K562 (cell line): ENCODE data around the gene NAXD. TPM values are rescaled to one million over a fixed set of nuclear protein-coding genes. Genes with fewer than 3 reads are reported as not detected.

Experiments used
- ATAC-seq: fragments of 200-7000 bp; cut with Tn5 transposase; 3 replicates; pipeline ENCODE4 v1.9.1; 2020; ENCODE audit warnings: moderate library complexity
- BruUV-seq: library from RNA; stranded (reverse); fragments of 400-500 nt; replicated peaks from 2 replicates; lab custom pipeline; 2021; lab: Mats Ljungman, UMichigan
- CTCF ChIA-PET: fragments of 300-600 bp; formaldehyde crosslinking; extraction: SDS; loops from one replicate; lab custom pipeline; 2021; ENCODE audit warnings: low intra/inter-chr PET ratio; lab: Yijun Ruan, JAX
- POLR2A ChIA-PET: fragments of 300-600, 350-650 bp; sonication (Branson Sonifier 250); formaldehyde crosslinking; extraction: SDS; loops from one replicate; lab custom pipeline; 2021; ENCODE audit warnings: antibody characterized with exemption, inconsistent platforms; lab: Yijun Ruan, JAX
- DNase-seq, 4 experiments: peaks; one replicate each; pipeline versions ENCODE4 v3.0.0 to v3.0.0-alpha.2; 2011 to 2018; ENCODE audit warnings: low spot score in 3 of 4, mixed read lengths in 3 of 4; ENCODE audit errors: extremely low read depth in 1 of 4
- FAIRE-seq: peaks from 2 replicates; lab custom pipeline; 2011; peaks lifted over from hg19 to GRCh38; lab: Jason Lieb, UNC
- H2AFZ ChIP-seq: 2 replicates; pipeline ENCODE4 v1.6.0; 2011; ENCODE audit warnings: low read depth, low read length, control low read depth, inconsistent platforms
- H3K27ac ChIP-seq: fragments of 200-600 bp; 3 replicates; pipeline ENCODE4 v1.8.0; 2011; ENCODE audit warnings: low read depth, mild to moderate bottlenecking, control low read depth, inconsistent platforms, low read length, moderate library complexity, mixed read lengths; ENCODE audit errors: extremely low read depth
- H3K27me3 ChIP-seq, 2 experiments: fragments of 300-600 bp in 1 of 2; 2 replicates in 1 of 2; 3 replicates in 1 of 2; pipeline versions ENCODE4 v1.6.0 to v1.8.0; 2011; ENCODE audit warnings: inconsistent platforms in 2 of 2, low read length in 2 of 2, mild to moderate bottlenecking in 1 of 2, mixed read lengths in 1 of 2, moderate library complexity in 1 of 2; ENCODE audit not compliant: control insufficient read depth in 2 of 2, insufficient read depth in 2 of 2
- H3K36me3 ChIP-seq: fragments of 300-600 bp; 3 replicates; pipeline ENCODE4 v1.8.0; 2011; ENCODE audit warnings: mild to moderate bottlenecking, low read length, inconsistent platforms; ENCODE audit not compliant: control insufficient read depth, insufficient read depth
- H3K4me1 ChIP-seq, 2 experiments: fragments of 200-600 bp in 1 of 2; replicated peaks in 1 of 2; 2 replicates in 1 of 2; 3 replicates in 1 of 2; pipeline versions ENCODE4 v1.5.1 to v1.8.0; 2011; ENCODE audit warnings: inconsistent platforms in 2 of 2, low read length in 2 of 2, mild to moderate bottlenecking in 1 of 2, mixed read lengths in 1 of 2, moderate library complexity in 1 of 2; ENCODE audit not compliant: control insufficient read depth in 2 of 2, insufficient read depth in 2 of 2
- H3K4me2 ChIP-seq: 2 replicates; pipeline ENCODE4 v1.6.1; 2011; ENCODE audit warnings: low read length, control low read depth, inconsistent platforms, mixed read lengths; ENCODE audit not compliant: insufficient read depth
- H3K4me3 ChIP-seq: fragments of 200-600 bp; sonication (generic), shearing (Covaris generic); 2 replicates; pipeline ENCODE4 v1.5.1; 2016; ENCODE audit warnings: control low read depth, inconsistent platforms
- H3K79me2 ChIP-seq: fragments of 200-600 bp; 3 replicates; pipeline ENCODE4 v1.8.0; 2011; ENCODE audit warnings: low read length, inconsistent platforms; ENCODE audit not compliant: control insufficient read depth, insufficient read depth
- H3K9ac ChIP-seq, 2 experiments: 2 replicates each; pipeline versions ENCODE4 v1.6.0 to v1.6.1; 2011; ENCODE audit warnings: low read depth in 2 of 2, low read length in 2 of 2, control low read depth in 1 of 2, inconsistent platforms in 1 of 2, mild to moderate bottlenecking in 1 of 2, mixed read lengths in 1 of 2; ENCODE audit not compliant: insufficient read depth in 1 of 2
- H3K9me1 ChIP-seq: one replicate; pipeline ENCODE4 v1.6.0; 2011; ENCODE audit warnings: inconsistent platforms, mild to moderate bottlenecking, low read length, moderate library complexity; ENCODE audit not compliant: control insufficient read depth, insufficient read depth
- H3K9me3 ChIP-seq: replicated peaks from 2 replicates; pipeline ENCODE4 v1.5.1; 2011; ENCODE audit warnings: low read depth, low read length, inconsistent platforms; ENCODE audit not compliant: control insufficient read depth, insufficient read depth
- H4K20me1 ChIP-seq: replicated peaks from 2 replicates; pipeline ENCODE4 v1.6.1; 2011; ENCODE audit warnings: low read length, inconsistent platforms, mixed read lengths; ENCODE audit not compliant: control insufficient read depth, insufficient read depth
- MEF2A ChIP-seq: IDR thresholded peaks from 2 replicates; pipeline ENCODE4 v1.6.1; 2011; ENCODE audit warnings: low read depth, mild to moderate bottlenecking, low read length, moderate library complexity; ENCODE audit not compliant: control insufficient read depth
- MXI1 ChIP-seq: IDR thresholded peaks from 2 replicates; pipeline ENCODE4 v1.6.1; 2011; ENCODE audit warnings: low read depth, mild to moderate bottlenecking, improper control_type of control experiment, low read length
- NFXL1 ChIP-seq: fragments of 450-650 bp; formaldehyde crosslinking; IDR thresholded peaks from 2 replicates; pipeline ENCODE4 v1.4.0; 2021; ENCODE audit warnings: mild to moderate bottlenecking
- STAG1 ChIP-seq: sonication (generic); formaldehyde crosslinking; IDR thresholded peaks from 2 replicates; pipeline ENCODE4 v1.5.0; 2020; ENCODE audit warnings: missing genetic modification reagents, borderline replicate concordance
- STAT5B ChIP-seq: fragments of 250-450 bp; sonication (Bioruptor Pico); IDR thresholded peaks from 2 replicates; pipeline ENCODE4 v1.8.0; 2021; ENCODE audit warnings: mild to moderate bottlenecking, inconsistent platforms
- ZBED1 ChIP-seq: IDR thresholded peaks from 2 replicates; pipeline ENCODE4 v1.6.1; 2014
- ZNF263 ChIP-seq: sonication (generic); formaldehyde crosslinking; IDR thresholded peaks from 2 replicates; pipeline ENCODE4 v1.8.0; 2022; ENCODE audit warnings: mild to moderate bottlenecking, missing genetic modification reagents, borderline replicate concordance
- ZNF324 ChIP-seq: fragments of 250-450 bp; sonication (Bioruptor Pico); IDR thresholded peaks from 2 replicates; pipeline ENCODE4 v1.4.0; 2020; ENCODE audit warnings: mild to moderate bottlenecking
- ZNF41 ChIP-seq: fragments of 250-450 bp; sonication (Bioruptor Pico); conservative IDR thresholded peaks from 2 replicates; pipeline ENCODE4 v1.4.0; 2020; ENCODE audit warnings: mild to moderate bottlenecking
- ZNF707 ChIP-seq: fragments of 250-450 bp; sonication (Bioruptor Pico); conservative IDR thresholded peaks from 2 replicates; pipeline ENCODE4 v1.8.0; 2022; ENCODE audit warnings: inconsistent platforms, mild to moderate bottlenecking, moderate library complexity
- WGBS: fragments of 100-300 bp; shearing (Covaris generic); methylation state at CpG from one replicate; pipeline ENCODE4 v1.1.6; 2016; ENCODE audit warnings: low coverage, mixed read lengths; ENCODE audit not compliant: insufficient coverage; ENCODE audit errors: missing lambda C conversion rate; 5-methylcytosine and 5-hydroxymethylcytosine counted together
- in situ Hi-C: fragments of 300-500 bp; cut with MboI; formaldehyde crosslinking; loops from 4 replicates; pipeline ENCODE4 v1.15.0; 2018; ENCODE audit warnings: inconsistent platforms, mixed read lengths
- intact Hi-C: fragments of 100-400 bp; cut with micrococcal nuclease; formaldehyde crosslinking; loops from 2 replicates; pipeline ENCODE4 v1.14.2; 2022
- polyA plus RNA-seq, 8 experiments: library from polyadenylated mRNA; depleted of rRNA in 4 of 8; stranded (reverse) in 5 of 8; unstranded in 3 of 8; fragments of >200 nt; fragmentation: Nextera tagmentation in 2 of 8; fragmentation: Illumina TruSeq in 1 of 8; extraction: Ambion mirVana in 2 of 8; extraction: Trizol in 1 of 8; gene quantifications; 2 replicates each; pipeline versions ENCODE4 v1.2.1 to v1.2.3, GENCODE V29; 2011 to 2014; ENCODE audit warnings: inconsistent platforms in 1 of 8, missing spikeins in 1 of 8
- total RNA-seq, 7 experiments: library from RNA; depleted of rRNA in 6 of 7; stranded (reverse); fragments of >200 nt in 6 of 7; fragmentation: Illumina TruSeq in 2 of 7; extraction: Trizol in 2 of 7; gene quantifications; 2 replicates each; pipeline versions ENCODE4 v1.2.1 to v1.2.3, GENCODE V29; 2011 to 2021; ENCODE audit warnings: low replicate concordance in 1 of 7
- TF ChIP-seq, protein P1 (sequence below): fragments of 250-450 bp; sonication (Bioruptor Pico); IDR thresholded peaks from 2 replicates; pipeline ENCODE4 v1.4.0; 2020; ENCODE audit warnings: mild to moderate bottlenecking, moderate library complexity
- TF ChIP-seq, protein P2 (sequence below): fragments of 450-650 bp; IDR thresholded peaks from 2 replicates; pipeline ENCODE4 v1.6.1; 2016; ENCODE audit warnings: antibody characterized with exemption
- TF ChIP-seq, protein P3 (sequence below): fragments of 450-650 bp; IDR thresholded peaks from 2 replicates; pipeline ENCODE4 v1.6.1; 2016; ENCODE audit warnings: borderline replicate concordance

Gene NAXD
- total and polyA plus RNA-seq, 9 of the 15 experiments (the other 6 are each of a cell fraction or from before 2014, with no cell fraction given) = 0.59 to 20.6 (median 13.0) TPM

DNA sequence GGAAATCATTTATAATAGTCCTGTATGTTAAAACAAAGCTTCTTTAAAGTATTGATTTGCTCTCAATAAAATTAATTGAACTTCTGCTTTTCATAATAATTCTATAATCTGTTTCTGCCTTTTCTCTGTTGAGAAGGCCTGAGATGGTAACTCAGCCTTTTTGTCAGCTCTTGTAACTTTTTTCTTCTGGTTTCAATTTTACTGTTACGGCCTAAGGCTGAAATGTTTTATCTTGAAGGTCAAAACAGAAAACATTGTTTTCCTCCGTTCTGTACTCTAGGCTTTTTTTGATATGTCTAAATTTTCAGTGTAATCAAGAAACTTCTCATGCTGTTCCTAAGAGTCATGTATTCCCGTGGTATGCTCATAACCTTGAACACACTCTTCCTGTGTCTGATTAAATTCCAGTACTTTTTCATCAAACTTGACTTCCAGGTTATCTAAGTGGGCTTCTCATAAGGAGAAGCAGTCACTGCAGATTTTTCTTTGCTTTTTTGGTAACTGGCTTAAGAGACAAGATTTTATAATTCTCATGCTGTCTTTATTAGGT lies 7.6 kb upstream of the NAXD start:
- ChIA-PET CTCF (no interaction called here), POLR2A (no interaction called here)
- H3K79me2 ChIP-seq = no peaks in the 10 kb centered on the region
- in situ Hi-C loops = no loop called here
- H3K9me3 ChIP-seq = no peaks in the 10 kb centered on the region
- H3K4me1 ChIP-seq = no peaks in the 10 kb centered on the region; a peak in 1 of 5 replicates
- no peaks in the 10 kb centered on the region for H4K20me1 ChIP-seq
- intact Hi-C loops = no loop called here
- H3K9me1 ChIP-seq = no peaks in the 10 kb centered on the region
- no peak for DNase-seq
- ATAC-seq = no peak
- no peak overlapping the region for H3K4me3 ChIP-seq
- no peak overlapping the region for H3K9ac ChIP-seq
- H3K27me3 ChIP-seq = no peaks in the 10 kb centered on the region
- 48% methylated on average over 3 of the region's 3 CpGs for WGBS
- H3K27ac ChIP-seq = no peak overlapping the region
- H2AFZ ChIP-seq = peak overlapping the region; percentile 40; the same call in 1 of the 2 replicates
- TF ChIP-seq ZNF263 (CRISPR knock-in tag) (no peak), ZBED1 (no peak), MEF2A (no peak), MXI1 (no peak), ZNF324 (no peak), STAT5B (CRISPR knock-in tag) (no peak), ZNF41 (CRISPR knock-in tag) (no peak), ZNF707 (no peak), NFXL1 (no peak), STAG1 (CRISPR knock-in tag) (no peak)
- TF ChIP-seq, protein P1, sequence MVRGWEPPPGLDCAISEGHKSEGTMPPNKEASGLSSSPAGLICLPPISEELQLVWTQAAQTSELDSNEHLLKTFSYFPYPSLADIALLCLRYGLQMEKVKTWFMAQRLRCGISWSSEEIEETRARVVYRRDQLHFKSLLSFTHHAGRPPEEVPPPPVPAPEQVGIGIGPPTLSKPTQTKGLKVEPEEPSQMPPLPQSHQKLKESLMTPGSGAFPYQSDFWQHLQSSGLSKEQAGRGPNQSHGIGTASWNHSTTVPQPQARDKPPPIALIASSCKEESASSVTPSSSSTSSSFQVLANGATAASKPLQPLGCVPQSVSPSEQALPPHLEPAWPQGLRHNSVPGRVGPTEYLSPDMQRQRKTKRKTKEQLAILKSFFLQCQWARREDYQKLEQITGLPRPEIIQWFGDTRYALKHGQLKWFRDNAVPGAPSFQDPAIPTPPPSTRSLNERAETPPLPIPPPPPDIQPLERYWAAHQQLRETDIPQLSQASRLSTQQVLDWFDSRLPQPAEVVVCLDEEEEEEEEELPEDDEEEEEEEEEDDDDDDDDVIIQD (CRISPR knock-in tag) = no peak
- TF ChIP-seq, protein P2, sequence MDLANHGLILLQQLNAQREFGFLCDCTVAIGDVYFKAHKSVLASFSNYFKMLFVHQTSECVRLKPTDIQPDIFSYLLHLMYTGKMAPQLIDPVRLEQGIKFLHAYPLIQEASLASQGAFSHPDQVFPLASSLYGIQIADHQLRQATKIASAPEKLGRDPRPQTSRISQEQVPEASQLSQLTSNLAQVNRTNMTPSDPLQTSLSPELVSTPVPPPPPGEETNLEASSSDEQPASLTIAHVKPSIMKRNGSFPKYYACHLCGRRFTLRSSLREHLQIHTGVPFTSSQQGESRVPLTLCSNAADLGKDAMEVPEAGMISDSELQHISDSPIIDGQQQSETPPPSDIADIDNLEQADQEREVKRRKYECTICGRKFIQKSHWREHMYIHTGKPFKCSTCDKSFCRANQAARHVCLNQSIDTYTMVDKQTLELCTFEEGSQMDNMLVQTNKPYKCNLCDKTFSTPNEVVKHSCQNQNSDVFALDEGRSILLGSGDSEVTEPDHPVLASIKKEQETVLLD = no peak
- TF ChIP-seq, protein P3, sequence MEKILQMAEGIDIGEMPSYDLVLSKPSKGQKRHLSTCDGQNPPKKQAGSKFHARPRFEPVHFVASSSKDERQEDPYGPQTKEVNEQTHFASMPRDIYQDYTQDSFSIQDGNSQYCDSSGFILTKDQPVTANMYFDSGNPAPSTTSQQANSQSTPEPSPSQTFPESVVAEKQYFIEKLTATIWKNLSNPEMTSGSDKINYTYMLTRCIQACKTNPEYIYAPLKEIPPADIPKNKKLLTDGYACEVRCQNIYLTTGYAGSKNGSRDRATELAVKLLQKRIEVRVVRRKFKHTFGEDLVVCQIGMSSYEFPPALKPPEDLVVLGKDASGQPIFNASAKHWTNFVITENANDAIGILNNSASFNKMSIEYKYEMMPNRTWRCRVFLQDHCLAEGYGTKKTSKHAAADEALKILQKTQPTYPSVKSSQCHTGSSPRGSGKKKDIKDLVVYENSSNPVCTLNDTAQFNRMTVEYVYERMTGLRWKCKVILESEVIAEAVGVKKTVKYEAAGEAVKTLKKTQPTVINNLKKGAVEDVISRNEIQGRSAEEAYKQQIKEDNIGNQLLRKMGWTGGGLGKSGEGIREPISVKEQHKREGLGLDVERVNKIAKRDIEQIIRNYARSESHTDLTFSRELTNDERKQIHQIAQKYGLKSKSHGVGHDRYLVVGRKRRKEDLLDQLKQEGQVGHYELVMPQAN = no peak
- BruUV-seq = no TSS peak
- no peaks in the 10 kb centered on the region for H3K36me3 ChIP-seq
- no peak overlapping the region for H3K4me2 ChIP-seq
- no peak for FAIRE-seq
